H54 (cell line): ENCODE measurements around the gene GRAP.

Experiments used
- DNase-seq: peaks from one replicate; pipeline ENCODE4 v3.0.0; 2011; ENCODE audit warnings: low spot score, mixed read lengths; ENCODE audit not compliant: insufficient read length
- FAIRE-seq: peaks from 3 replicates; lab custom pipeline; 2011; peaks lifted over from hg19 to GRCh38; lab: Jason Lieb, UNC
- POLR2A ChIP-seq: IDR thresholded peaks from 2 replicates; pipeline ENCODE4 v1.6.1; 2011; ENCODE audit warnings: low read depth, mild to moderate bottlenecking, low read length

Gene GRAP

DNA sequence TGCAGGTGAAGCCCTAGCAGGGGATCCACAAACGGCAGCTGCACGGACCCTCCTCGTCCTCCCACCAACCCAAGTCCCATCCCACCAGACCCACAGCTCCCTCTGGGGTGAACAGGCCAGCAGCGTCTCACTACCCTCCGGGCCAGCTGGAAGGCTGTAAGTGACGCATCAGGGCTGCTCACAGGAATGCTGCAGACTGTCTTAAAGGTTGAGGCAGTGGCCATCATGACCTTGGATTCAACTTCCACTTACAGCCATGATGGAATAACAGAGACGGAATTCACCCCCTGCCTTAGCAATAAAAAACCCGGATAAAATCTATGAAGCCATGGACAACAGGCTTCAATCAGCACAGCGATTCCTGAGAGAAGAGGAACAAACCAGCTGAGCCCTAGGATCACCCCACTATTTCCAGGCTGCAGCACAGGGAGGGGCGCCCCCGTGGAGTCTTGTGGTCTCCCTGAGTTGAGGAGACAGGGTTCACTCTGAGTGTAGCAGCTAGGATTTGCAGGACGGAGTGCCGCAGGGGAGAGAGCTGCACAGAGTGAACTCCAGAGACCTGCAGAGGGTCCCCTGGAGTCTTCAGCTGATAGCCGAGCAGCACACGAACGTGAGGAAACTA, 52.7 kb downstream of the GRAP start:
- no peak for FAIRE-seq
- no peak for TF ChIP-seq POLR2A
- DNase-seq, result no peak

DNA sequence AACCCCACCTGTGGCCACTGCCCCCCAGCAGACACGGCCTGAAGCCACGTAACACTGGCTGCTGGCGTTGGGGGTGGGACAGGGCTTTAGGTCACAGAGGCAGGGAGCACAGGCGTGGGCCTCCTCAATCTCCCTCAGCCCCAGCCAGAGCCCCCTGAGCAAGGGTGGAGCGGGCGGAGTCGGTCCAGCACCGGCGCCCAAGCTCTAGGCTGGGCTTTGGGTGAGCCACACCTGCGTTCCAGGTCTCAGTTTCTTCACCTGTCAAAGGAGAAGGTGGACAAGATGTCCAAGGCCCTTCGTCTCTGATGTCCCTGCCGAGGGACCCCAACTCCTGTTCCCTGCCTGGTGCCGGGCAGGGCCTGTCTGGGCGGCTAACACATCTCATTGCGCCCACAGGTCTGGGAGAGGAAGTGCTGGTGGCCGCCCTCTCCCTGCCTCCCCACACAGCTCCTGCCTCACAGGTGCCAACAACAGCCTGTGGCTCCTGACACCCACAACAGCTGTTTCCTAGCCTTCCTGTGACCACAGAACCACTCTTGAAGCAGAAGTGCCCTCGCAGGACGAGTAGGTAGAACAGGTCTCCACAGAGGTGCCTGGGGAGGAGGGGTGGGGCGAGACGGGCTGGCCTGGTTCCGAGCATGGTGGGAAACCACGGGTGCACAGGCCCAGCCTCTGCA, 54.2 kb downstream of the GRAP start:
- FAIRE-seq (no peak), DNase-seq (no peak)
- no peak for TF ChIP-seq POLR2A

DNA sequence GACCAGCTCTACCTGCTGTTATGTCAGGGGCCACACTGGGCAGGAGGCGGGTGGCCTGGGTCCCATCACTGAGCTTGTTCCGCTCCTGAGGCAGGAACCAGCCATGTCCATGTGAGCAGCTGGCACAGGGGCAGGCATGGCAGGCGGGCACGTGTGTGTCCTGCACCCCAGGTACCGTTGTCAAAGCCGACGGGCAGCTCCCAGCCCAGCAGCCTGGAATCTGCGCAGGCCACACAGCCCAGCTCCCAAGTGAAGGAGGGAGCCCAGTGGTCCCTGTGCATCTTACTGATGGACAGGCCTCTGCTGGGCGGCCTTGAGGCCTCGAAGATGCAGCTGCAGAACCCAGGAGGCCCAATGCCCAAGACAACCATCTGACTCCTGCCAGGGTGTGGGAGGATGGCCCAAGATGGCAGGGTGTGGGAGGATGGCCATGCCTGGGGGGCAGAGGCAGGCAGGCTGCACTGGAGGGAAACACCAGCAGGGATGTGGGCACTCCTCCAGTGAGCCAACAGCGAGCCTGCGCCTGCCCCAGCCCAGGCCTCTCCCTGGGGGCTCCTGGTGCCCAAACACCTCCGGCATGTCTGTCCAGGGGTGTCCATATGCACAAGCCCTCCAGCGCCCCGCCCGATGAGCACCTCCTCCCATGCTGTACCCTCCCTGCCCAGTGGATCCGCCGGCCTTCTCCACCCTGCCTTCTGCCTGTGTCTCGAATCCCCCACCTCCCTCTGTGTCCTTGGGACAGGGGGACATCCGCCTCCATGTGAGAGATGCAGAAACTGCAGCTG, 55.0 kb downstream of the GRAP start:
- no peak for TF ChIP-seq POLR2A
- FAIRE-seq (no peak), DNase-seq (no peak)

DNA sequence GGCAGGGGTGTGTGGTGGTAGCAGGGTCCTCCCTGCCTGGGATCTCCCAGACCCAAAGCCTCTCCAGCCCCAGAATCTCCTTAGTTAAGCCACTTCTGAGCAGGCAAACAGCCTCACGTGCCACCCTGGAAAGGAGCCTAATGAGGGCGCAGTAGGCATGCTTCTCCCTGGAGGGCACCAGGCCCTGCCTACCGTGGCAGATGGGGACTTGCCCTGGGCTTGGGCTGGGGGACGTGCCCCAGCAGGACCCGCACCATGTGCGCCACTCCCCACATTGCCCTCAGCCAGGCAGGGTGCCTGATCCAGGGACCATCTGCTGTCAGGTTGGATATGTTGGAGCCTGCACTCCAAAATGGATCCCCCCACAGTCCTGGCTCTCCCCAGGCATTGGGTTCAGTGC, 56.4 kb downstream of the GRAP start:
- FAIRE-seq (no peak), DNase-seq (no peak)
- no peak for TF ChIP-seq POLR2A

DNA sequence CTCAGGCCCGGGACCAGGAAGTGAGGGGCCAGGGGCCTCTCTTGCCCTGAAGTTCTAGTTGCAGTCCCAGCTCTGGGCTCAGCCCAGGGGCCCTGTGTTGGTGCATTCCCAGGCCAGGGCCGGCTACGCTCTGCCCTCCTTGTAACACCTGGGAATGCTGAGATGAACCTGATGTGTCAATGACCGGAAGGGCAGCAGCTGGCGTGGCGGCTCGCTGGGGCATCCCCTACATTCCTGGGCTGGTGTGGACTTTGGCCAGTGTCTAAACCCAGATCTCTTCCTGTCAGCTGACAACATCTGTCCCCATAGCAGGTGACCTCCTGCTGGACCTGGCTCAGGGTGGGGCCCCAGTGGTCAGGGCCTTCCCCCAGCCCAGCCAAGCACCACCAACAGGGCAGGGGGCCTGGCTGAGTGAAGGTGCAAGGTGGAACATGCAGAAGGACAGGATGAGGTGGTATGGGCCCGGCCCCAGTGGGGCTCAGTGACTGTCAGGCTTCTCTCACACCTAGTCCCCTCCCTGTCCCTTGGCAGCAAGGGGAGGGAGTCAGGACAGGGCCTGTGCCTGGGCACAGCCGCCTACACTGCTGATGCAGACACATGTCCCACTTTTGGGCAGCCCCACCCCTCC, 58.1 kb downstream of the GRAP start:
- TF ChIP-seq POLR2A, result no peak
- DNase-seq, result no peak
- FAIRE-seq, result no peak

DNA sequence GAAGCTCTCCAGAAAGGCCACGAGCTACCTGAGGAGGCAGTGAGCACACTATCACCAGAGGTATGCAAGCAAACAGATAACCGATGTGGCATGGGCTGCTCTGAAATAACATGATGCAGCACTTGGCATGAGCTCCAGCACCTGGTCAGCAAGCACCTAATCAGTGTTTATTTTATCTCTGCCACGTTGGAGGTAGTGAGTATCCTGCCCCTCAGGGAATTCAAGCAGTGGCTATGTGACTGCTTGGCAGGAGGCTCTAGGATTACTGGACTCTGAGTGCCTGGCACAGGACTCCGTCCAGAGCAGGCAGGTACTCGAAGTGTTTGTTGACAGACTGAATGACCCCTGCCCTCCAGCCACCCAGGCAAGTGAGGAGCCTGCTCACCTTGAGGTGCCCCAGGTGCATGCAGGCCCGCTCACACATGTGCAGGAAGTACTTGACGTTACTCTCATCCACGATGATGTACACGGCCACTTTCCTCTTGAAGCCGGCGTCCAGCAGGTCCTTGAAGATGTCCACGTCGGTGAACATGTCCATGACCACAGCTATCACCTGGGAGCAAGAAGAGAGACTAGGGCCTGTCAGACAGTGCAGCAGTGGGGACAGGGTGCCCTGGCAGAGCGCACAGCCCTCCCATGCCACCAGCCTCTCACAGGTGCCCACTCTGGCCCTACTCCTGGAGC, 58.8 kb downstream of the GRAP start:
- DNase-seq (no peak), FAIRE-seq (no peak)
- TF ChIP-seq POLR2A, result no peak

DNA sequence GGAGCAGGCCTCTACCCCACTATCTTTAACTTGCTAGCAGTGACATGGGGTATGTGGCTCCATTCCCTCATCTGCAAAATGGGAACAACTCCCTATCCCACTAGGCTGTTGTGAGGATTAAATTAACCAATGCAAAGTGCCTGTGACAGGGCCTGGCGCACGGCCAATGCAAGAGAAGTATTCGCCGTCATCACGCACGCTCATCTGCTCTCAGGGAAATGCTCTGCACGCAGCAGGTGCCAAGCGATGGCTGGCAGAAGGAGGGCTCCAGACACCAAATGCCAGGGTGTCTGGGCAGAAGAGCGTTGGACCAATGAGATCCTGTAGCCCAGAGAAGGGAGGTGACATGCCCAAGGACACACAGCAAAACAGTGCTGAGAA, 59.5 kb downstream of the GRAP start:
- TF ChIP-seq POLR2A, result no peak
- DNase-seq (no peak), FAIRE-seq (no peak)

DNA sequence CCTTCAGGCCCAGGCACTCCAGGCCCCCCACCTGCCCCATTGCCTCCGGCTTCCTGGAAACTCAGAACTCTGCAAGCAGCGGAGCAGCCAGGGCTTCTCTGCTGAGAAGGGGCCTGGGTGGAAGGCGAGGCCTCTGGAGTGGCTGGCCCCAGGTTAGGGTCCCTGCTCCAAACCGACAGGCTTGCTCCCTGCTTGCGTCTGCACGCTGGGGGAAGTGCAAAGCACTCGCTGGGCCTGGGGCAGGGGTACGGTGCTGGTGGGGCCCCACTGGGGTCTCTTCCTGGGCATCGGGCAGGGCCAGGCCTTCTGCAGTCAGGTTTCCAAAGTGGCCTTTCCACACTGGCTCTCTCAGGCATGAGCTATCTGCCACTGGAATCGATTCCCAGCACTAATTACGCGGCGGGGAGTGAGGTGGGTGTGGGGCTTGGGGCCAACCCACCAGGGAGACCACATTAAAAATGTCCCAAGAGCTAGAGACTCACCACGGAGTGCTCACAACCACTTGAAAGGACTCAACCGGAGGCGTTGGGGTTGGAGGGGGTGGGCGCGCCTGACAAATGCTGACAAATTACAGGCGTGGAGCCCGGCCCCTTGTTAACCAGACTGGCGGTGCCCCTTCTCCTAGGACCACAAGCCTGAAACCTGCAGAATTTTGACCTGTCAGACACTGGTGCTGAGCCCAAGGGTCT, 60.1 kb downstream of the GRAP start:
- no peak for TF ChIP-seq POLR2A
- FAIRE-seq (no peak), DNase-seq (no peak)

DNA sequence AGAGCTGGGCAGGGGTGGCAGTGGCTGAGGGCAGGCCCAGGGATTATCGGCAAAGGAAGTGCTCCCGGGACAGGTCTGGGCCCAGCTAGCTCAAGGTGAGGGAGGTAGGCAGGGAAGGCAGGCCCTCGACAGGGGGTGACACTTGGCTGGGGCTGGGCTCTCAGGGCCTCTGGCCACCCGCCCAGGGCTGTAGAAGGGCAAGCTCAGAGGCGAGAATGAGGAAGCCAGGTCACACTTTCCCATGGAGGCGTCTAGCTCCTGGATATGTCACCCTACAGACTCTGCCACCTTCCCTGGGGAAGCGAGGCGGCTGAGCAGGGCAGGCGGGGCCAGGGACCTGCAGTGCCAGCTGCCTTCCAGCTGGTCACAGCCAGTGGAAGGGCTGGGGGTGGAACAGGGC, 61.3 kb downstream of the GRAP start:
- FAIRE-seq (no peak), DNase-seq (no peak)
- TF ChIP-seq POLR2A, result no peak

DNA sequence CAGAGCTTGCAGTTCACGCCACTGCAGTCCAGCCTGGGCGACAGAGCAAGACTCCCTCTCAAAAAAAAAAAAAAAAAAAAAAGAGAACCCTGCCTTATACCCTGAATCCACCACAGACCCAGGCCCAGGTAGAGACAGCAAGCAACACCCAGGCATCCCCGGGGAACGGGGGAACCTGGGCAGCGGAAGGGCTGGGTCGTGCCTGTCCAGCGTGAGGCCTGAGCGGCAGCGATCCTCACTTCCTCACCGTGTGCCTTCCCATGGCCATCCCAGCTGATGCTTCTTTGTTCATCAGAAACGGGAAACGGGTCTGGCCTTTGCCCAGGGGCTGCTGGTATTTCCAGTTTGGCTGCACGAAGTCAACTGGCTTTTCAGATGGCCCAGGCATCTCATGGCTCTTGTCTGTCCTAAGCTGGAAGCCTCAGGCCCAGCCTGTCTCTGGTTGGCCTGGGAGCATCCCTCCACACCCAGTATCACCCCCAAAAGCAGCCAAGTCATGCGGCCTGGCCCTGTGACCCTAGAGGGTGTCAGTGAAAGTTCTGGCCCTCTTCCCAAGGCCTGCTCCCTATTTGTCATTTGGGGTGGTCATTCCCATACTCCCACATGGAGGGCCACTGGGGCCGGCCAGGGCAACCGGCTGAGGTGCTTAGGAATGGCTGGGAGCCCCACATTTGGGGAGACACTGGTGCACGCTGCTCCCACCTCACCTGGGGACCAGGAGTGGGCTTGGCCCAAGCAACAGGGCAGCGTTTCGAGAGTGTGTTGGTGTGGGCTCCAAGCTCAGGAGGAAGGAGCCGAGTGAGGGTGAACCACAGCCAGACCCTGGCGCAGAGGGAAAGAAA, 62.3 kb downstream of the GRAP start:
- DNase-seq, result no peak
- FAIRE-seq, result no peak
- no peak for TF ChIP-seq POLR2A

DNA sequence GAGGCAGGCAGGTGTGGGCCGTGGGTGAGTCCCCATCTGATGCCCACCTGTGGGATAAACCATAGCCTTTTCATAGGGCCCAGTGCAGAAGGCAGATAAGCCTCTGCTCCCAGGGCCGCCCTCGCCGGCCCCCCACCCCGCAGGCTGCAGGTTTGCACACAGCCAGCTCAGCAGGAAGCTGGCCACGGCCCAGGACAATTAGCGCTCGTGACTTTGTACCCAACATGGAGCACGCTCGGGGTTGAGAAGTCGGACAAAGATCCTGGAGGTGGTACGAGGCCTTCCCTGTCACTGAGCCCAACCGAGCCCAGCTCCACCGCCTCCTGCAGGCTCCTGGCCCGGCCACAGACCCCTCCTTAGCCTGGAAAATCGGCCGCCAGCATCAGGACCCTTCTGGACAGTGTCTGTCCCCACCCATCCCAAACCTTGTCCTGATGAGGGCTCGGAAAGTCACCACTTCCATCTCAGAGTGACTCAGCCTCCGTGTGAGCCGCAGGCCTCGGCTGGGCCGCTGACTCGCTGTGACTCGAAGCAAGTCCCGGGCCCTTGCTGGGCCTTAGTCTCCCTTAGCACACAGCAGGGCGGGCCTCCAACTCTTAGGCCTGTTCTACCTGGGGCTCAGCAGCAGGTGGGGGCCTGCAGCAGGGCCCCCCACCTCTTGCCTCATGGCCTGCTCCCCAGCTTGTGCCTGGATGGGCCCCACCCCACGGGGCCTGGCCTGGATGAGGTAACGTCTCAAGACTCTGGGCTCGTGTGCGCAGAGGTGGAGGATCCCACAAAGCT, 64.9 kb downstream of the GRAP start:
- no peak for TF ChIP-seq POLR2A
- FAIRE-seq (no peak), DNase-seq (peak; percentile 84)

DNA sequence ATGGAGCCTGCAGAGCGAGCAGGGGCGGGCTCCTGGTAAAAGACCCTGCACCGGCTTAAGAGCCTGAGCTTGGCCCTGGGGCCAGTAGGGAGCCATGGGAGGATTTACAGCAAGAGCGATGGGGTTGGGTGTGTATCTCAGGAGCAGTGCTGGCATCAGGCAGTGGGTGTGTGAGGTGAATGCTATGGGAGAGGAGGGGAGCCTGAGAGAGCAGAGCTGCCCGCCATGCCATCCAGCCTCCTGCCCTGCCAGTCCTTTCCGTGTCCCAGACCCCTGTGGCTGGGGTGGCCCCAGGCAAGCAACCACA, 65.5 kb downstream of the GRAP start:
- no peak for TF ChIP-seq POLR2A
- no peak for FAIRE-seq

More for the DNA sequence above, 65.5 kb downstream of the GRAP start:
- no peak for DNase-seq
